ENCODE results near the gene ZNF93.
"Not testable (repeated sequence)": the region's sequence is repeated elsewhere in the genome, so short reads cannot be mapped to it uniquely, and the experiment has no call there.

ZNF93 gene

DNA sequence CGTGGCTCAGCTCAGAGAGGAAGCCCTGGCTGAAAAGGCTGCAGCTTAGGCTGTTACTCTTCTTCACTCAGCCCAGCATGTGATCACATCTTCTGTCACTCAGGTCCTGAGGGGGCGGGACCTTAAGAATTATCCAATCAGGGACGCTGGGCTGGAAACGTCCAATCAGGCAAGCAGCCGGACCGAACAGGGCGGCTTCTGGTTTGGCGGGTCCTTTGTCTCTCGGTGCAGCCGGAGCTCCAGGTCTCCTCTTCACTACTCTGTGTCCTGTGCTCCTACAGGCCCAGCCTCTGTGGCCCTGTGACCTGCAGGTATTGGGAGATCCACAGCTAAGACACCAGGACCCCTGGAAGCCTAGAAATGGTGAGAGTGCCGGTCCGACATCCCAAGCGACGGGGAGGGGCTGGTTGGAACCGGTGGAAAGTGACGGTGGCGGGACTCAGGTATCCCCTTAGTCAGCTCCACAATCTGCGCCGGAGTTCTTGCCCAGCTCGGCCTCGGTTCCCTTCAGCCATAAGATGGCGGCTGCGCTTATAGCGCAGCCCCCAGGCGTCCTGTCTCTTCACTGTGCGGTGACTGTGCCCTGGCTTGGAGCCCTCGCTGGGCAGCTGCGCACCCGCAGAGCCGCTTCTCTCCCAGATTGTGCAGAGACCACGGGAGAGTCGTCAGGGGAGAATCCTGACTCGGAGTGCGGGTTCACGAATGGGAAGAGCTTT, at the start of gene ZNF93:
TSS of gene ZNF93 (plus strand) at position 218 of the 716 bp plus-strand sequence. CDS start at position 361, 143 bp downstream.
- DNase-seq, result peak; percentile 88

DNA sequence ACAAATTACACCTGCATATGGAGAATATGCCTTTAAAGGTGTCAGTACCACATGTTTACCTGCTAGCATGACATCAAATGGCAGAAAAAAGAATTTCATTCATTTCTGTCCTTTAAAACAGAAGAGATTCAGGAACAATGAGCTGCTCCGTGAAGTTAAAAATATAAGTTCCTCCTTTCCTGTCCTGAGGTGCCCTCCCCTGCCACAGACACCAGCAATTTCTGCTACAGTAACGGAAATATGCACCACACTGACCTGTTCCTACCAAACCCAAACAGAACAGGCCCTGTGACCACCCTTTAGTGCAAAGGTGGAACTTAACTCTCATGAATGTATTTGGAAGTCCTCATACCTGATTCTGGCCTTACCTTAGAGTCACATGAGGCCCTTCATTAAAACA, 49.0 kb upstream of the ZNF93 start:
- not testable (repeated sequence) for DNase-seq

DNA sequence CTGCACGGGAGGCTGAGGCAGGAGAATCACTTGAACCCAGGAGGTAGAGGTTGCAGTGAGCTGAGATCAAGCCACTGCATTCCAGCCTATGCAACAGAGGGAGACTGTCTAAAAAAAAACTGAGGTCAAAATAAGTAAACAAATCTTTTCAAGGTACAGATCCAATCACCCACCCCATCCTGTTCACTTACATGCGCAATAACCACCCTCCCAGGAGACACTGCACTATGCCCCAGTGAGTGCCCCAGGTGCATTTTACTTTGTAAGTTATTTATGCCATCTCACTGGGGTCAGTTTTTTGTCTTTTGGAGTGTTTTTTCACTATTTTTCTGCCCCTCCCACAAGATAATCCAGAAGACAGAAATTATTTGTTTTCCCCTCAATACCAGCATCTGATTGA, 42.0 kb upstream of the ZNF93 start:
- no peak for DNase-seq

DNA sequence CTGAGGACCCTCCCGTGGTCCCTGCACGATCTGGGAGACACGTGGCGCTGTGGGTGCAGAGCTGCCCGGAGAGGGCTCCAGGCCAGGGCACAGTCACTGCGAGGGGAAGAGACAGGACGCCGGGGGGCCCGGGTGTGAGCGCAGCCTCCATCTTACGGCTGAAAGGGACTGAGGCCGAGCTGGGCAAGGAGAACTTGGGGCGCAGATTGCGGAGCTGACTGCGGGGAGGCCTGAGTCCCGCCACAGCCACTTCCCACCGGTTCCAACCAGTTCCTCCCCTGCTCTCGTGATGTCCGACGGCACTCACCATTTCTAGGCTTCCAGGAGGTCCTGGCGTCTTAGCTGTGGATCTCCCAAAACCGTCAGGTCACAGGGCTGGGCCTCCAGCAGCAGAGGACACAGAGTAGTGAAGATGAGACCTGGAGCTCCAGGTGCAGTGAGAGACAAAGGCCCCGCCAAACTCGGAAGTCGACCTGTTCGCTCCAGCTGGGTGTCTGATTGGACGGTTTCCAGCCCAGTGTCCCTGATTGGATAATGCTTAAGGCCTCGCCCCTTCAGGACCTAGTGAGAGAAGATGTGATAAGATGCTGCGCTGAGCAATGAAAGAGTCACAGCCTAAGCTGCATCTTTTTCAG, 39.9 kb upstream of the ZNF93 start:
- no peak for DNase-seq

DNA sequence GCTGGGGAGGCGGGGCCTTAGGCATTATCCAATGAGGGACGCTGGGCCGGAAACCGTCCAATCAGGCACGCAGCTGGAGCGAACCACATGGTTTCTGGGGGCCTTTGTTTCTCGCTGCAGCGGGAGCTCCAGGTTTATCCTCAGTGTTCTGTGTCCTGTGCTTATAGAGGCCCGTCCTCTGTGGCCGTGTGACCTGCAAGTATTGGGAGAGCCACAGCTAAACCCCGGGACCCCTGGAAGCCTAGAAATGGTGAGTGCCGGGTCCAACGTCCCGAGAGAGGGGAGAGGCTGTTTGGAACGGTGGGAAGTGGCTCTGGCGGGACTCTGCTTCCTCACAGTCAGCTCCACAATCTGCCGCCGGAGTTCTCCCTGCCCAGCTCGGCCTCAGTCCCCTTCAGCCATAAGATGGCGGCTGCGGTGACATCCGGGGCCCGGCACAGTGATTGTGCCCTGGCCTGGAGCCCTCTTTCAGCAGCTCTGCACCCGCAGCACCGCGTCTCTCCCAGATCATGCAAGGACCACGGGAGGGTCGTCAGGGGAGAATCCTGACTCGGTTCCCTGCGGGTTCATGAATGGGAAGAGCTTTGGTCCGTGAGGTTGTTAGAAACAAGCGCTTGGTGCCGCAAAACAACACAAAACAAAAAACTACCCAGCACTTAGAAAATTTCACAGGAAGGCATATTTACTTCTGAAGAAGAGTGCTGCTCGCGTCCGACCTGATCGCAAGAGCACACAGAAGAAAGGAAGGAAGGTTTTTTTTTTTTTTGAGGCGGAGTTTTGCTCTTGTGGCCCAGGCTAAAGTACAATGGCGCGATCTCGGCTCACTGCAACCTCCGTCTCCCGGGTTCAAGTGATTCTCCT, 34.8 kb upstream of the ZNF93 start, which contains the start of gene ZNF253:
TSS of gene ZNF253 (plus strand) at position 133 of the 861 bp plus-strand sequence. CDS start at position 248, 115 bp downstream.
- DNase-seq, result peak; percentile 85

DNA sequence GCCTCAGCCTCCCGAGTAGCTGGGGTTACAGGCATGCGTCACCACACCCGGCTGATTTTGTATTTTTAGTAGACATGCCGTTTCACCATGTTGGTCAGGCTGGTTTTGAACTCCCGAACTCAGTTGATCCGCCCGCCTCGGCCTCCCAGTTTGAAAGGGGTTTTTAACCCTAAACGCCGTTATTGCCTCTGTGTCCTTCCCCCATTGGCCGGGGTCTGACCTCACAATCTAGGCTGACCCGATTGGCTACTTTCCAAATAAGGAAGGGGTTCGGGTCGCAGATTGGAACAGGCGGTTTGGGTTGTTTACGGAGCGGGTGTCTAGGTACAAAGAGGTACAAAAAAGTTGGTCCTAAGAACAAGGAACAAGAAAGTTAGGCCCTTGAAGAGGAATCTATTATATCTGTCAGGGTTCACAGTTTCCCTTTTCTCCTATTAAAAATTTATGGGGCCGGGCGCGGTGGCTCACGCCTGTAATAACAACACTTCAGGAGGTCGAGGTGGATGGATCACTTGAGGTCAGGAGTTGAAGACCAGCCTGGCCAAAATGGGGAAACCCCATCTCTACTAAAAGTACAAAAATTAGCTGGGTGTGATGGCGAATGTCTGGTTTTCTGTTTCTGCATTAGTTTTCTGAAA, 34.0 kb upstream of the ZNF93 start:
- no peak for DNase-seq

GRCh38 chr19:19870086-19870485, 30.7 kb upstream of the ZNF93 start:
- DNase-seq, result not testable (repeated sequence)

DNA sequence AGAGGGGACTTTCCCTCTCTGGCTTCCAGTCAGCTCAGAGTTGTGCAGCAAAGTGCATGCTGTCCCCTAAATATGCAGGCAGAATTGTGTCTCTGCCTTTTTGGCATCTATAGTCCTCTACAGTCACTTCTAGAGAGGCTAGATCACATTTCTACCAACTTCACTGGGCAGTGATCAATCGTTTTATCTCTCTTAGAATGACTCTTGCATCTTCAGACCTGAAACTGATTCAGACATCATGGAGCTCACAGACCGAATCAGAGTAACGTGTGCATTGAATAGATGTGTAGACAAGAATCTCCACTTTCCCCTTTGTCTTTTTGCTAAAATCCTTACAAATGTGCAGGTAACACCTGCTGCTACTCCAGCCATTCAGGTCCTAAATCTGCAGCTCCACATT, 28.8 kb upstream of the ZNF93 start:
- DNase-seq, result no peak

DNA sequence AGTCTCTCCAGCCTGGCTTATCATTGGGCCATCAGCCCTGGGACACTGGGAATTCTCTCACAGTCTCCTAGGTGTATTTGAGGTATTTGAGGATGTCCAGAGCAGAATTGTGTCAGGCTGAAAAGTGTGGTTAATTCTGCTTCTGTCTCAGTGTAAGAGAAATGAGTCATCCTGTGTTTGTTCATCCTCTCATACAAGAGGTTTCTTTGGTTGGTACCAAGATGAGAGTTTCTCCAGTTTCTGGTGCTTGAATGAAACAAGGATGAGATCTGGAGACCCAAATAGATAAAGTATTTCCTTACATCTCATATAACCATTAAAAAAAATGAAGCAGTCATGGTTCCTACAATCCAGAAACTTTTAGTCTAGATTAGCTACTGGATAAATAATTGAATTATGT, 27.4 kb upstream of the ZNF93 start:
- DNase-seq, result no peak

GRCh38 chr19:19877724-19878123, 23.0 kb upstream of the ZNF93 start:
- no peak for DNase-seq

GRCh38 chr19:19884583-19884982, 16.2 kb upstream of the ZNF93 start:
- no peak for DNase-seq

- not testable (repeated sequence) for DNase-seq
Observed at GRCh38 chr19:19892055-19892941, 8.4 kb upstream of the ZNF93 start.

GRCh38 chr19:19900139-19900728, 512 bp upstream of the ZNF93 start:
- no peak for DNase-seq

- DNase-seq, result not testable (repeated sequence)
Observed at GRCh38 chr19:19907551-19907950, 6.8 kb downstream of the ZNF93 start.

- DNase-seq, result no peak
Observed at GRCh38 chr19:19909654-19910053, 8.9 kb downstream of the ZNF93 start.

- no peak for DNase-seq
Observed at GRCh38 chr19:19911150-19911549, 10.4 kb downstream of the ZNF93 start.

- no peak for DNase-seq
Observed at GRCh38 chr19:19914596-19914995, 13.8 kb downstream of the ZNF93 start.

DNA sequence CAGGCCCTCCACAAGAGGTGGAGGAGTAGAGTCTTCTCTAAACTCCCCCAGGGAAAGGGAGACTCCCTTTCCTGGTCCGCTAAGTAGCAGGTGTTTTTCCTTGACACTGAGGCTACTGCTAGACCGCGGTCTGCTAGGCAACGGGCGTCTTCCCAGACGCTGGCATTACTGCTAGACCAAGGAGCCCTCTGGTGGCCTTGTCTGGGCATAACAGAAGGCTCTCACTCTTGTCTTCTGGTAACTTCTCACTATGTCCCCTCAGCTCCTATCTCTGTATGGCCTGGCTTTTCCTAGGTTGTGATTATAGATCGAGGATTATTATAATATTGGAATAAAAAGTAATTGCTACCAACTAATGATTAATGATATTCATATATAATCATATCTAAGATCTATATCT, 29.7 kb downstream of the ZNF93 start:
- DNase-seq, result not testable (repeated sequence)

DNA sequence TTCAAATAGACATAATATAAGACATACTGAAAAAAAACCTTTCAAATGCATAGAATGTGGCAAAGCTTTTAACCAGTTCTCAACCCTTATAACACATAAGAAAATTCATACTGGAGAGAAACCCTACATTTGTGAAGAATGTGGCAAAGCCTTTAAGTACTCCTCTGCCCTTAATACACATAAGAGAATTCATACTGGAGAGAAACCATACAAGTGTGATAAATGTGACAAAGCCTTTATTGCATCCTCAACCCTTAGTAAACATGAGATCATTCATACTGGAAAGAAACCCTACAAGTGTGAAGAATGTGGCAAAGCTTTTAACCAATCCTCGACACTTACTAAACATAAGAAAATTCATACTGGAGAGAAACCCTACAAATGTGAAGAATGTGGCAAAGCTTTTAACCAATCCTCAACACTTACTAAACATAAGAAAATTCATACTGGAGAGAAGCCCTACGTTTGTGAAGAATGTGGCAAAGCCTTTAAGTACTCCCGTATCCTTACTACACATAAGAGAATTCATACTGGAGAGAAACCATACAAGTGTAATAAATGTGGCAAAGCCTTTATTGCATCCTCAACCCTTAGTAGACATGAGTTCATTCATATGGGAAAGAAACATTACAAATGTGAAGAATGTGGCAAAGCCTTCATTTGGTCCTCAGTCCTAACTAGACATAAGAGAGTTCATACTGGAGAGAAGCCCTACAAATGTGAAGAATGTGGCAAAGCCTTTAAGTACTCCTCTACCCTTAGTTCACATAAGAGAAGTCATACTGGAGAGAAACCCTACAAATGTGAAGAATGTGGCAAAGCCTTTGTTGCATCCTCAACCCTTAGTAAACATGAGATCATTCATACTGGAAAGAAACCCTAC, 32.9 kb downstream of the ZNF93 start:
- DNase-seq, result not testable (repeated sequence)

- no peak for DNase-seq
Observed at GRCh38 chr19:19937403-19937802, 36.7 kb downstream of the ZNF93 start.

Measured in NCI-H345 (cell line).